GM08714 (cell line): Measurements from ENCODE around the gene PDGFA.

Experiments used
- H3K4me3 ChIP-seq: fragments of 200-500 bp; sonication (Bioruptor generic); 2 replicates; pipeline ENCODE4 v1.5.1; 2014; ENCODE audit warnings: mild to moderate bottlenecking, low read length, inconsistent platforms
- ZNF274 ChIP-seq: IDR thresholded peaks from 2 replicates; pipeline ENCODE4 v1.6.1; 2012; ENCODE audit warnings: mild to moderate bottlenecking, low read depth, low read length

The PDGFA gene

GRCh38 chr7:501526-501925 is 18.1 kb downstream of the PDGFA start:
- TF ChIP-seq ZNF274, result no peak
- H3K4me3 ChIP-seq, result no peak overlapping the region

GRCh38 chr7:500521-501420 is 18.9 kb downstream of the PDGFA start:
- no peak overlapping the region for H3K4me3 ChIP-seq
- no peak for TF ChIP-seq ZNF274

- H3K4me3 ChIP-seq, result no peak overlapping the region
- TF ChIP-seq ZNF274, result no peak
Measured at GRCh38 chr7:499853-500485, 19.7 kb downstream of the PDGFA start.

GRCh38 chr7:498678-499641 is 20.7 kb downstream of the PDGFA start:
- no peak for TF ChIP-seq ZNF274
- no peak overlapping the region for H3K4me3 ChIP-seq

GRCh38 chr7:497946-498655 is 21.5 kb downstream of the PDGFA start:
- TF ChIP-seq ZNF274, result no peak
- H3K4me3 ChIP-seq, result no peak overlapping the region

- no peak for TF ChIP-seq ZNF274
- no peak overlapping the region for H3K4me3 ChIP-seq
Measured at GRCh38 chr7:497346-497745, 22.3 kb downstream of the PDGFA start.

- H3K4me3 ChIP-seq, result no peak overlapping the region
- no peak for TF ChIP-seq ZNF274
Measured at GRCh38 chr7:496528-497295, 22.9 kb downstream of the PDGFA start.

- H3K4me3 ChIP-seq, result no peak overlapping the region
- TF ChIP-seq ZNF274, result no peak
Measured at GRCh38 chr7:495761-496321, 23.8 kb downstream of the PDGFA start.

GRCh38 chr7:495326-495725 is 24.3 kb downstream of the PDGFA start:
- H3K4me3 ChIP-seq, result no peak overlapping the region
- TF ChIP-seq ZNF274, result no peak

GRCh38 chr7:494906-495305 is 24.7 kb downstream of the PDGFA start:
- no peak overlapping the region for H3K4me3 ChIP-seq
- no peak for TF ChIP-seq ZNF274

GRCh38 chr7:494259-494687 is 25.4 kb downstream of the PDGFA start:
- H3K4me3 ChIP-seq, result no peak overlapping the region
- no peak for TF ChIP-seq ZNF274

GRCh38 chr7:493661-494251 is 25.9 kb downstream of the PDGFA start:
- no peak overlapping the region for H3K4me3 ChIP-seq
- TF ChIP-seq ZNF274, result no peak
